Keratinocyte (primary cell): Measurements from ENCODE around the gene CLEC16A. TPM values are rescaled to one million over a fixed set of nuclear protein-coding genes. Genes with fewer than 3 reads are reported as not detected.
"Not testable (repeated sequence)": the region's sequence is repeated elsewhere in the genome, so short reads cannot be mapped to it uniquely, and the experiment has no call there.

Experiments
- DNase-seq: peaks from one replicate; pipeline ENCODE4 v3.0.0-alpha.2; 2011; ENCODE audit warnings: low read depth, missing footprints, low spot score
- FAIRE-seq: peaks from 2 replicates; lab custom pipeline; 2011; peaks lifted over from hg19 to GRCh38; lab: Jason Lieb, UNC
- H2AFZ ChIP-seq: 2 replicates; pipeline ENCODE4 v1.6.0; 2012; ENCODE audit warnings: low read length, control low read depth, inconsistent platforms; ENCODE audit not compliant: control insufficient read depth
- H3K27ac ChIP-seq: 2 replicates; pipeline ENCODE4 v1.5.1; 2011; ENCODE audit warnings: low read length; ENCODE audit not compliant: control insufficient read depth, insufficient read depth
- H3K27me3 ChIP-seq: 3 replicates; pipeline ENCODE4 v1.6.0; 2011; ENCODE audit warnings: low read length; ENCODE audit not compliant: control insufficient read depth, insufficient read depth; ENCODE audit errors: extremely low read depth
- H3K36me3 ChIP-seq, 2 experiments: 2 replicates in 1 of 2; 3 replicates in 1 of 2; pipeline ENCODE4 v1.5.1; 2011; ENCODE audit warnings: low read length in 2 of 2, mild to moderate bottlenecking in 1 of 2; ENCODE audit not compliant: control insufficient read depth in 2 of 2, insufficient read depth in 2 of 2; ENCODE audit errors: extremely low read depth in 1 of 2
- H3K4me1 ChIP-seq: 3 replicates; pipeline ENCODE4 v1.5.1; 2011; ENCODE audit warnings: low read length; ENCODE audit not compliant: control insufficient read depth, insufficient read depth; ENCODE audit errors: extremely low read depth
- H3K4me2 ChIP-seq: 3 replicates; pipeline ENCODE4 v1.6.0; 2011; ENCODE audit warnings: low read depth, low read length; ENCODE audit not compliant: control insufficient read depth, insufficient read depth; ENCODE audit errors: extremely low read depth
- H3K4me3 ChIP-seq, 3 experiments: fragments of 200-600 bp in 1 of 3; sonication (generic) in 1 of 3; 2 replicates in 2 of 3; 3 replicates in 1 of 3; pipeline ENCODE4 v1.5.1; 2011 to 2016; ENCODE audit warnings: low read length in 3 of 3, mild to moderate bottlenecking in 3 of 3, control low read depth in 2 of 3, inconsistent platforms in 1 of 3, low read depth in 1 of 3, mixed read lengths in 1 of 3, mixed run types in 1 of 3, moderate library complexity in 1 of 3; ENCODE audit not compliant: control insufficient read depth in 2 of 3, insufficient read depth in 2 of 3; ENCODE audit errors: extremely low read depth in 1 of 3
- H3K79me2 ChIP-seq: 2 replicates; pipeline ENCODE4 v1.6.0; 2012; ENCODE audit warnings: low read length; ENCODE audit not compliant: control insufficient read depth, insufficient read depth
- H3K9ac ChIP-seq: 3 replicates; pipeline ENCODE4 v1.6.0; 2011; ENCODE audit warnings: low read length; ENCODE audit not compliant: control insufficient read depth, insufficient read depth; ENCODE audit errors: extremely low read depth
- H3K9me1 ChIP-seq: 3 replicates; pipeline ENCODE4 v1.6.0; 2011; ENCODE audit warnings: low read length; ENCODE audit not compliant: control insufficient read depth, insufficient read depth; ENCODE audit errors: extremely low read depth
- H3K9me3 ChIP-seq: 2 replicates; pipeline ENCODE4 v1.5.1; 2012; ENCODE audit warnings: low read depth, low read length; ENCODE audit not compliant: control insufficient read depth
- H4K20me1 ChIP-seq: 3 replicates; pipeline ENCODE4 v1.6.0; 2011; ENCODE audit warnings: low read length; ENCODE audit not compliant: control insufficient read depth, insufficient read depth; ENCODE audit errors: extremely low read depth
- EZH2 ChIP-seq: IDR thresholded peaks from one replicate; pipeline ENCODE4 v1.6.1; 2012; ENCODE audit warnings: inconsistent platforms, mild to moderate bottlenecking, low read length, moderate library complexity
- dilution Hi-C: fragments of 300-500 bp; cut with MboI; formaldehyde crosslinking; loops from one replicate; pipeline ENCODE4 v1.7.0; 2020; ENCODE audit warnings: low sequenced_read_pairs; ENCODE audit not compliant: extremely low pct_ligation_motif_present
- polyA plus RNA-seq, 5 experiments: library from polyadenylated mRNA; depleted of rRNA in 3 of 5; stranded (reverse) in 3 of 5; stranded (forward) in 1 of 5; unstranded in 1 of 5; fragments of >200 nt; gene quantifications; 1 replicate in 1 of 5; 2 replicates in 3 of 5; 3 replicates in 1 of 5; pipeline versions ENCODE4 v1.2.1 to v1.2.3, GENCODE V29; 2011 to 2012; ENCODE audit warnings: missing spikeins in 2 of 5, low read depth in 1 of 5, low replicate concordance in 1 of 5
- TF ChIP-seq, protein P1 (sequence below), 3 experiments: IDR thresholded peaks in 1 of 3; conservative IDR thresholded peaks in 1 of 3; optimal IDR thresholded peaks in 1 of 3; 2 replicates in 2 of 3; 3 replicates in 1 of 3; pipeline versions ENCODE3 to v1.5.1; 2011; ENCODE audit warnings: low read length in 3 of 3, mild to moderate bottlenecking in 3 of 3, moderate library complexity in 2 of 3, control low read depth in 1 of 3, inconsistent platforms in 1 of 3; ENCODE audit not compliant: insufficient read depth in 2 of 3; ENCODE audit errors: extremely low read depth in 1 of 3

Gene CLEC16A
- polyA plus RNA-seq, 1 donor (not counting 4 experiments of a cell fraction or from before 2014, with no cell fraction given): 9.5 TPM

DNA sequence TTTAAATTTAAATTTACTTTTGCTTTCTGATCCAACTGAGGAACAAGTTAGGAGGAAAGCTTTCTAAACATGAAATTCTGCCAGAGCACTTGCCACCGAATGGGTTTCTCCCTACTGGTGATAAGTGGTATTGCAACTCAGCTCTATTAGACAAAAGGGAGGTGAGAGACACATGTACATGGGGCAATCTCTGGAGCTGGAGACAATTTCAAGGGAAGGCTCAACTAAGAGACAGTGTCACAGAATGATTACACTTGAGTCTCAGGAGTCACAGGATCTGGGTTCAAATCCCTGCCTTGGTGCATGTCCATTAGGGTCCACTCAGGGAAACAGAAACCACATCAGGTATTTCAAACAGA lies 274.2 kb downstream of the CLEC16A start:
- DNase-seq (no peak), FAIRE-seq (no peak)
- H2AFZ ChIP-seq: no peak overlapping the region
- TF ChIP-seq, protein P1, sequence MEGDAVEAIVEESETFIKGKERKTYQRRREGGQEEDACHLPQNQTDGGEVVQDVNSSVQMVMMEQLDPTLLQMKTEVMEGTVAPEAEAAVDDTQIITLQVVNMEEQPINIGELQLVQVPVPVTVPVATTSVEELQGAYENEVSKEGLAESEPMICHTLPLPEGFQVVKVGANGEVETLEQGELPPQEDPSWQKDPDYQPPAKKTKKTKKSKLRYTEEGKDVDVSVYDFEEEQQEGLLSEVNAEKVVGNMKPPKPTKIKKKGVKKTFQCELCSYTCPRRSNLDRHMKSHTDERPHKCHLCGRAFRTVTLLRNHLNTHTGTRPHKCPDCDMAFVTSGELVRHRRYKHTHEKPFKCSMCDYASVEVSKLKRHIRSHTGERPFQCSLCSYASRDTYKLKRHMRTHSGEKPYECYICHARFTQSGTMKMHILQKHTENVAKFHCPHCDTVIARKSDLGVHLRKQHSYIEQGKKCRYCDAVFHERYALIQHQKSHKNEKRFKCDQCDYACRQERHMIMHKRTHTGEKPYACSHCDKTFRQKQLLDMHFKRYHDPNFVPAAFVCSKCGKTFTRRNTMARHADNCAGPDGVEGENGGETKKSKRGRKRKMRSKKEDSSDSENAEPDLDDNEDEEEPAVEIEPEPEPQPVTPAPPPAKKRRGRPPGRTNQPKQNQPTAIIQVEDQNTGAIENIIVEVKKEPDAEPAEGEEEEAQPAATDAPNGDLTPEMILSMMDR (optimal IDR thresholded peaks at IDR 0.05 in 1 of 3, IDR thresholded peaks at IDR 0.05 in 1 of 3, conservative IDR thresholded peaks at IDR 0.05 in 1 of 3; ENCODE audit: extremely low read depth in 1 of 3, insufficient read depth in 2 of 3, low read length in 3 of 3): peak; percentile 17 to 63 (median 56)
- no peak for TF ChIP-seq EZH2
- peaks cover 6% of the 10 kb centered on the region for H3K9me3 ChIP-seq
- H3K4me2 ChIP-seq: no peak overlapping the region
- H3K4me3 ChIP-seq: no peak overlapping the region
- H4K20me1 ChIP-seq: no peaks in the 10 kb centered on the region
- no peaks in the 10 kb centered on the region for H3K9me1 ChIP-seq
- H3K79me2 ChIP-seq: no peaks in the 10 kb centered on the region
- H3K36me3 ChIP-seq: no peaks in the 10 kb centered on the region
- no peak overlapping the region for H3K27ac ChIP-seq
- H3K9ac ChIP-seq: no peak overlapping the region
- H3K27me3 ChIP-seq: no peaks in the 10 kb centered on the region
- dilution Hi-C loops: no loop called here
- H3K4me1 ChIP-seq: no peaks in the 10 kb centered on the region

DNA sequence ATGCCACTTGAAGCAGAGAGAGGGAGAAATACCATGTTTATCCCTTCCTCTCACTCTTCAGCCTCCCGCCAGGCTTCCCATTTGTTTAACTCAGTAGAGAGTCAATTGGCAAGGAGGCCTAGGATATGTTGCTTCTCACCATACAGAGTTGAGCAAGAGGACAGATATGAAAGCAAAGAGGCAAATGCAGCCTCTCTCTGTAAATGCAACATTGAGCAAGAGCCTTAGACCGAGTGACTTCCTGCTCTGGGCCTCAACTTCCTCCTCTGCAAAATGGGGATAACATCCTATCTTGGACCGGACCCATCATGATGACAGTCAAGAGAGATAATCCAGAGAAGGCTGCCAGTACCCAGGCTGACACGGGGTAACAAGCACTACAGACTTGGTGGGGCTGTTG lies 274.8 kb downstream of the CLEC16A start:
- no peak overlapping the region for H3K9ac ChIP-seq
- no peak for DNase-seq
- H3K36me3 ChIP-seq: no peaks in the 10 kb centered on the region
- H3K27ac ChIP-seq: no peak overlapping the region
- no peaks in the 10 kb centered on the region for H3K27me3 ChIP-seq
- dilution Hi-C loops: no loop called here
- FAIRE-seq: no peak
- H3K4me3 ChIP-seq: no peak overlapping the region
- no peaks in the 10 kb centered on the region for H3K79me2 ChIP-seq
- TF ChIP-seq EZH2: no peak
- TF ChIP-seq, protein P1 (optimal IDR thresholded peaks at IDR 0.05 in 1 of 3, IDR thresholded peaks at IDR 0.05 in 1 of 3, conservative IDR thresholded peaks at IDR 0.05 in 1 of 3; ENCODE audit: extremely low read depth in 1 of 3, insufficient read depth in 2 of 3, low read length in 3 of 3): no peak
- no peaks in the 10 kb centered on the region for H4K20me1 ChIP-seq
- H3K4me1 ChIP-seq: no peaks in the 10 kb centered on the region
- no peak overlapping the region for H3K4me2 ChIP-seq
- peaks cover 6% of the 10 kb centered on the region for H3K9me3 ChIP-seq
- no peak overlapping the region for H2AFZ ChIP-seq
- no peaks in the 10 kb centered on the region for H3K9me1 ChIP-seq

DNA sequence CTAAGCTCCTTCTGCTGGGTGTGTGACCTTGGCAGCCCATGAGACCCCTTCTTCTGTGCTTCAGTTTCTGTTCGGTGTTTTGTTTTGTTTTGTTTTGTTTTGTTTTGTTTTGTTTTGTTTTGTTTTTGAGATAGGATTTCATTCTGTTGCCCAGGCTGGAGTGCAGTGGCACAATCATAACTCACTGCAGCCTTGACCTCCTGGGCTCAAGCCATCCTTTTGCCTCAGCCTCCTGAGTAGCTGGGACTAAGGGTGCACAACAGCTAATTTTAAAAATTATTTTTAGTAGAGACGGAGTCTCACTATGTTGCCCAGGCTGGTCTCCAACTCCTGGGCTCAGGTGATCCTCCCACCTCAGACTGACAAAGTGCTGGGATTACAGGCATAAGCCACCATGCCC lies 276.1 kb downstream of the CLEC16A start:
- H3K27ac ChIP-seq, H3K9me3 ChIP-seq, FAIRE-seq, H3K9me1 ChIP-seq, H3K27me3 ChIP-seq, DNase-seq, H3K4me2 ChIP-seq, H3K4me3 ChIP-seq, H4K20me1 ChIP-seq, H3K4me1 ChIP-seq, dilution Hi-C loops, H3K9ac ChIP-seq, H3K79me2 ChIP-seq, H2AFZ ChIP-seq, H3K36me3 ChIP-seq: not testable (repeated sequence)
